Measurements from ENCODE around the gene CIBAR2. TPM values are rescaled to one million over a fixed set of nuclear protein-coding genes. Genes with fewer than 3 reads are reported as not detected.

The CIBAR2 gene
- total RNA-seq, 1 donor from 2014 or later: not detected

DNA sequence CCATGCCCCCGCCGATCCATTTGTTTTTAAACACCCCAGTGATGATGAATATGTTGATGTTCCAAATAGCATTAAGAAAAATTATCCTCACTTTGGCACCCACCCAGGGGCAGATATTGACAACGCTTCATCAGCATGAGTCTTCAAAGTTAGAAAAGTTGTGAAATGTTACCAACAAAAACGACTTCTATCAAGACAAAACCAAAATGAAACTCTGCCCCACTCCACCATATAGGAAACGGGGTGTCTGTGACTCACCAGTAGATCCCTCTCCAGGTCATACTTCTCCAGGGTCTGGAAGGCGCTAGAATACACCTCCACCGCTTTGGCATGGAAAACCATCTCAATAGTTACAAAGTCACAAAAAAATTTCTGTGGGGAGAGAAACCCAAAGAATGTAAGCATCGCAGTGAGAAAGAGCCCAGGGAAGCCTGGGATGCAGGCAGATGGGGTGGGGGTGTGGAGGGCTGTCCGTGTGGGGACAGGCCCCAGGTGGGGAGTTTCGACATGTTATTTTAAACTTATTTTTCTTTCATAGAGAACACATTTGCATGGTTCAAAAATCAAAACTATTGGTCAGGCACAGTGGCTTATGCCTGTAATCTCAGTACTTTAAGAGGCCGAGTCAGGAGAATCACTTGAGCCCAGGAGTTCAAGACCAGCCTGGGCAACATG lies 10.2 kb downstream of the CIBAR2 start:
- TF ChIP-seq CTCF (IDR thresholded peaks at IDR 0.05; ENCODE audit: insufficient read depth, low read length, poor library complexity, severe bottlenecking): no peak
- Histone ChIP-seq H3K4me3 (ENCODE audit: low read depth, low read length) (no peak overlapping the region), H3K36me3 (ENCODE audit: control insufficient read depth, insufficient read depth, low read length) (no peaks in the 10 kb centered on the region), H3K27me3 (ENCODE audit: control insufficient read depth, insufficient read depth, low read length) (peaks cover 2% of the 10 kb centered on the region)
- no peak for DNase-seq (ENCODE audit: low read depth)

GRCh38 chr16:85100265-85100664 lies 12.0 kb downstream of the CIBAR2 start:
- no peak for TF ChIP-seq CTCF (IDR thresholded peaks at IDR 0.05; ENCODE audit: insufficient read depth, low read length, poor library complexity, severe bottlenecking)
- Histone ChIP-seq H3K4me3 (ENCODE audit: low read depth, low read length) (no peak overlapping the region), H3K27me3 (ENCODE audit: control insufficient read depth, insufficient read depth, low read length) (peaks cover 3% of the 10 kb centered on the region), H3K36me3 (ENCODE audit: control insufficient read depth, insufficient read depth, low read length) (no peaks in the 10 kb centered on the region)
- no peak for DNase-seq (ENCODE audit: low read depth)

GRCh38 chr16:85098565-85098964 lies 13.7 kb downstream of the CIBAR2 start:
- TF ChIP-seq CTCF (IDR thresholded peaks at IDR 0.05; ENCODE audit: insufficient read depth, low read length, poor library complexity, severe bottlenecking): no peak
- Histone ChIP-seq H3K27me3 (ENCODE audit: control insufficient read depth, insufficient read depth, low read length) (peaks cover 10% of the 10 kb centered on the region), H3K4me3 (ENCODE audit: low read depth, low read length) (no peak overlapping the region), H3K36me3 (ENCODE audit: control insufficient read depth, insufficient read depth, low read length) (no peaks in the 10 kb centered on the region)
- DNase-seq (ENCODE audit: low read depth): no peak

GRCh38 chr16:85096921-85097320 lies 15.4 kb downstream of the CIBAR2 start:
- H3K27me3 ChIP-seq (ENCODE audit: control insufficient read depth, insufficient read depth, low read length): peaks cover 10% of the 10 kb centered on the region
- TF ChIP-seq CTCF (IDR thresholded peaks at IDR 0.05; ENCODE audit: insufficient read depth, low read length, poor library complexity, severe bottlenecking): no peak
- DNase-seq (ENCODE audit: low read depth): no peak
- no peak overlapping the region for H3K4me3 ChIP-seq (ENCODE audit: low read depth, low read length)
- no peaks in the 10 kb centered on the region for H3K36me3 ChIP-seq (ENCODE audit: control insufficient read depth, insufficient read depth, low read length)

DNA sequence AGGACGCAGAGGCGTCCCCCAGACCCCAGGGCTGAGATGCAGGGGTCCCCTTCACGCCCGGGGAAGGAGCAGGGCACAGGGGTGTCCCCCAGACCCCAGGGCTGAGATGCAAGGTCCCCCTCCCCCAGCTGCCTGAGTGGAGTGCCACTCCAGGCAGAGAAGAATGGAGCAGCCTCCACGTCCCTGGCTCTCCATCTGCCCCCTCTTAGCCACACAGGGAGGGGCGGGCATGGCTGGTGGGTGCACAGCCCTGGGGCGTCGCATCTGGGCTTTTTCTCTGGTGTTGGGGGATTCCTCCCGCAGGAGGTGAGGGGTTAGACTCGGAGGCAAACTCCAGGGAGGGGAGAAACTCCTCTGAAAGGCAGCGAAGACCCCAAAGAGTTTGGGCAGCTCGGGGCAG lies 17.5 kb downstream of the CIBAR2 start:
- no peak for TF ChIP-seq CTCF (IDR thresholded peaks at IDR 0.05; ENCODE audit: insufficient read depth, low read length, poor library complexity, severe bottlenecking)
- Histone ChIP-seq H3K36me3 (ENCODE audit: control insufficient read depth, insufficient read depth, low read length) (no peaks in the 10 kb centered on the region), H3K4me3 (ENCODE audit: low read depth, low read length) (no peak overlapping the region), H3K27me3 (ENCODE audit: control insufficient read depth, insufficient read depth, low read length) (peaks cover 13% of the 10 kb centered on the region)
- DNase-seq (ENCODE audit: low read depth): no peak
